ENCODE measurements around the gene ZNRD2. TPM values are rescaled to one million over a fixed set of nuclear protein-coding genes. Genes with fewer than 3 reads are reported as not detected.
A peak's percentile ranks its signal among the peaks of the same experiment; 100 is the strongest.

The ZNRD2 gene
- total RNA-seq, 1 donor from 2014 or later, result 45.1 TPM

DNA sequence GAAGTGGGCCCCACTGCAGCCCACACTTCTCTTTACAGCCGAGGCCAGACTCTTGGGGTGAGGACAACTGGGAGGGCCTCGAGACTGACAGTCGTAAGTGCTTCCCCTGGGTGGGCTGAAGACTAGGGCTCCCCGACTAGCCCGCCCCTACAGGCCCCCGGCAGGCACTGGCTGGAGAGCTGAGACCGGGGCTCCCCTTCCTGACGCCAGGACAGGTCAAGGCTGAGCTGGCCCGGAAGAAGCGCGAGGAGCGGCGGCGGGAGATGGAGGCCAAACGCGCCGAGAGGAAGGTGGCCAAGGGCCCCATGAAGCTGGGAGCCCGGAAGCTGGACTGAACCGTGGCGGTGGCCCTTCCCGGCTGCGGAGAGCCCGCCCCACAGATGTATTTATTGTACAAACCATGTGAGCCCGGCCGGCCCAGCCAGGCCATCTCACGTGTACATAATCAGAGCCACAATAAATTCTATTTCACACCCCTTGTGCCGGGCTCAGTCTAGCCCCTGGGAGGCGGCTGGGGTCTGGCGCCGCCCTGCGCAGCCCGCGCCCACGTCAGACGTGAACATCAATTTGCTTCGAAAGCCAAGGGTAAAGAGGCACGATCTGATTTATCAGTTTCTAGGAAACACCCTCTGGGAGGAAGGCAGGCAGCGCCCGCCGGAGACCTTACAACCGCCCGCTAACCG is 31.9 kb upstream of the ZNRD2 start:
- Histone ChIP-seq H3K4me1 (ENCODE audit: insufficient read depth, low read length) (peaks cover 8% of the 10 kb centered on the region), H3K27ac (ENCODE audit: low read depth, low read length) (no peak overlapping the region), H3K9me3 (ENCODE audit: insufficient read depth, low read depth, low read length) (no peaks in the 10 kb centered on the region), H3K36me3 (ENCODE audit: insufficient read depth, low read length) (peaks cover 16% of the 10 kb centered on the region), H3K4me2 (ENCODE audit: low read length) (no peak overlapping the region), H3K4me3 (ENCODE audit: insufficient read depth, low read depth, low read length) (no peak overlapping the region), H4K20me1 (ENCODE audit: insufficient read depth, low read length) (peaks cover 73% of the 10 kb centered on the region), H3K9ac (ENCODE audit: low read length) (no peak overlapping the region), H3K79me2 (ENCODE audit: insufficient read depth, low read length) (no peaks in the 10 kb centered on the region), H2AFZ (ENCODE audit: low read depth, low read length) (no peak overlapping the region), H3K27me3 (ENCODE audit: insufficient read depth, low read length) (no peaks in the 10 kb centered on the region)
- H3K4me3 Mint-ChIP-seq (ENCODE audit: unreplicated experiment), result peak overlapping the region; percentile 34
- TF ChIP-seq EZH2 (IDR thresholded peaks at IDR 0.05; ENCODE audit: insufficient read depth, low read length), result no peak
- TF ChIP-seq, protein P1, sequence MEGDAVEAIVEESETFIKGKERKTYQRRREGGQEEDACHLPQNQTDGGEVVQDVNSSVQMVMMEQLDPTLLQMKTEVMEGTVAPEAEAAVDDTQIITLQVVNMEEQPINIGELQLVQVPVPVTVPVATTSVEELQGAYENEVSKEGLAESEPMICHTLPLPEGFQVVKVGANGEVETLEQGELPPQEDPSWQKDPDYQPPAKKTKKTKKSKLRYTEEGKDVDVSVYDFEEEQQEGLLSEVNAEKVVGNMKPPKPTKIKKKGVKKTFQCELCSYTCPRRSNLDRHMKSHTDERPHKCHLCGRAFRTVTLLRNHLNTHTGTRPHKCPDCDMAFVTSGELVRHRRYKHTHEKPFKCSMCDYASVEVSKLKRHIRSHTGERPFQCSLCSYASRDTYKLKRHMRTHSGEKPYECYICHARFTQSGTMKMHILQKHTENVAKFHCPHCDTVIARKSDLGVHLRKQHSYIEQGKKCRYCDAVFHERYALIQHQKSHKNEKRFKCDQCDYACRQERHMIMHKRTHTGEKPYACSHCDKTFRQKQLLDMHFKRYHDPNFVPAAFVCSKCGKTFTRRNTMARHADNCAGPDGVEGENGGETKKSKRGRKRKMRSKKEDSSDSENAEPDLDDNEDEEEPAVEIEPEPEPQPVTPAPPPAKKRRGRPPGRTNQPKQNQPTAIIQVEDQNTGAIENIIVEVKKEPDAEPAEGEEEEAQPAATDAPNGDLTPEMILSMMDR (IDR thresholded peaks at IDR 0.05; ENCODE audit: insufficient read depth, low read depth, low read length), result no peak
- peaks cover 8% of the 10 kb centered on the region for H3K36me3 Mint-ChIP-seq (ENCODE audit: low read depth, unreplicated experiment)
- no peaks in the 10 kb centered on the region for H3K9me3 Mint-ChIP-seq (ENCODE audit: unreplicated experiment)
- H3K27ac Mint-ChIP-seq (ENCODE audit: unreplicated experiment), result peak overlapping the region; percentile 34
- peaks cover 4% of the 10 kb centered on the region for H3K4me1 Mint-ChIP-seq (ENCODE audit: low read depth, unreplicated experiment)
- H3K27me3 Mint-ChIP-seq (ENCODE audit: low read depth, unreplicated experiment), result peaks cover 2% of the 10 kb centered on the region
- no peak for DNase-seq (ENCODE audit: low read depth)
- no peak for FAIRE-seq

GRCh38 chr11:65538915-65539743 is 31.1 kb upstream of the ZNRD2 start:
- H3K4me2 ChIP-seq (ENCODE audit: low read length), result peak overlapping the region; percentile 91
- no peak overlapping the region for H3K27ac ChIP-seq (ENCODE audit: low read depth, low read length)
- no peak for DNase-seq (ENCODE audit: low read depth)
- Mint-ChIP-seq H3K27me3 (ENCODE audit: low read depth, unreplicated experiment) (peaks cover 6% of the 10 kb centered on the region), H3K27ac (ENCODE audit: unreplicated experiment) (peak overlapping the region; percentile 58), H3K9me3 (ENCODE audit: unreplicated experiment) (no peaks in the 10 kb centered on the region), H3K4me3 (ENCODE audit: unreplicated experiment) (no peak overlapping the region), H3K4me1 (ENCODE audit: low read depth, unreplicated experiment) (peaks cover 4% of the 10 kb centered on the region), H3K36me3 (ENCODE audit: low read depth, unreplicated experiment) (peaks cover 12% of the 10 kb centered on the region)
- H3K9ac ChIP-seq (ENCODE audit: low read length), result no peak overlapping the region
- no peaks in the 10 kb centered on the region for H3K9me3 ChIP-seq (ENCODE audit: insufficient read depth, low read depth, low read length)
- no peak for TF ChIP-seq EZH2 (IDR thresholded peaks at IDR 0.05; ENCODE audit: insufficient read depth, low read length)
- H3K4me1 ChIP-seq (ENCODE audit: insufficient read depth, low read length), result peaks cover 8% of the 10 kb centered on the region
- H2AFZ ChIP-seq (ENCODE audit: low read depth, low read length), result no peak overlapping the region
- H3K36me3 ChIP-seq (ENCODE audit: insufficient read depth, low read length), result peaks cover 16% of the 10 kb centered on the region
- H3K79me2 ChIP-seq (ENCODE audit: insufficient read depth, low read length), result no peaks in the 10 kb centered on the region
- no peaks in the 10 kb centered on the region for H3K27me3 ChIP-seq (ENCODE audit: insufficient read depth, low read length)
- no peak for FAIRE-seq
- H3K4me3 ChIP-seq (ENCODE audit: insufficient read depth, low read depth, low read length), result no peak overlapping the region
- H4K20me1 ChIP-seq (ENCODE audit: insufficient read depth, low read length), result peaks cover 74% of the 10 kb centered on the region

GRCh38 chr11:65539744-65540289 is 30.5 kb upstream of the ZNRD2 start:
- peaks cover 76% of the 10 kb centered on the region for H4K20me1 ChIP-seq (ENCODE audit: insufficient read depth, low read length)
- H3K36me3 Mint-ChIP-seq (ENCODE audit: low read depth, unreplicated experiment), result peaks cover 8% of the 10 kb centered on the region
- H3K4me1 Mint-ChIP-seq (ENCODE audit: low read depth, unreplicated experiment), result peaks cover 4% of the 10 kb centered on the region
- no peaks in the 10 kb centered on the region for H3K79me2 ChIP-seq (ENCODE audit: insufficient read depth, low read length)
- H3K4me2 ChIP-seq (ENCODE audit: low read length), result peak overlapping the region; percentile 91
- peaks cover 8% of the 10 kb centered on the region for H3K4me1 ChIP-seq (ENCODE audit: insufficient read depth, low read length)
- H2AFZ ChIP-seq (ENCODE audit: low read depth, low read length), result peak overlapping the region; percentile 32
- H3K36me3 ChIP-seq (ENCODE audit: insufficient read depth, low read length), result peaks cover 16% of the 10 kb centered on the region
- H3K27me3 Mint-ChIP-seq (ENCODE audit: low read depth, unreplicated experiment), result peaks cover 13% of the 10 kb centered on the region
- TF ChIP-seq, protein P1 (IDR thresholded peaks at IDR 0.05; ENCODE audit: insufficient read depth, low read depth, low read length), result no peak
- TF ChIP-seq EZH2 (IDR thresholded peaks at IDR 0.05; ENCODE audit: insufficient read depth, low read length), result no peak
- peak overlapping the region; percentile 71 for H3K4me3 Mint-ChIP-seq (ENCODE audit: unreplicated experiment)
- peak overlapping the region; percentile 41 for H3K9ac ChIP-seq (ENCODE audit: low read length)
- no peak overlapping the region for H3K27ac Mint-ChIP-seq (ENCODE audit: unreplicated experiment)
- H3K9me3 Mint-ChIP-seq (ENCODE audit: unreplicated experiment), result no peaks in the 10 kb centered on the region
- DNase-seq (ENCODE audit: low read depth), result no peak
- FAIRE-seq, result no peak
- H3K27me3 ChIP-seq (ENCODE audit: insufficient read depth, low read length), result no peaks in the 10 kb centered on the region
- no peak overlapping the region for H3K27ac ChIP-seq (ENCODE audit: low read depth, low read length)
- no peaks in the 10 kb centered on the region for H3K9me3 ChIP-seq (ENCODE audit: insufficient read depth, low read depth, low read length)
- H3K4me3 ChIP-seq (ENCODE audit: insufficient read depth, low read depth, low read length), result peak overlapping the region; percentile 45

Measured in astrocyte (in vitro differentiated cells and primary cell).